Thyroid gland (tissue), 4 donors: ENCODE measurements around the gene NCAPD3. TPM values are rescaled to one million over a fixed set of nuclear protein-coding genes. Genes with fewer than 3 reads are reported as not detected.

Source experiments
- DNase-seq, 2 donors: peaks; one replicate each; pipeline ENCODE4 v3.0.0-alpha.2; 2019
- H3K27ac ChIP-seq, 3 donors: fragments of 200-600 bp; sonication (generic); 1 replicate in 2 of 3; 2 replicates in 1 of 3; pipeline ENCODE4 v1.5.1; 2016 to 2019; ENCODE audit warnings: mild to moderate bottlenecking in 1 of 3, moderate library complexity in 1 of 3
- H3K27me3 ChIP-seq: fragments of 200-600 bp; sonication (generic); one replicate; pipeline ENCODE4 v1.5.1; 2019
- H3K36me3 ChIP-seq, 2 donors: fragments of 200-600 bp; sonication (generic); one replicate each; pipeline ENCODE4 v1.5.1; 2016 to 2019
- H3K4me1 ChIP-seq, 2 donors: fragments of 200-600 bp; sonication (generic); one replicate each; pipeline ENCODE4 v1.5.1; 2017 to 2019
- H3K4me3 ChIP-seq, 3 donors: fragments of 200-600 bp; sonication (generic); replicated peaks in 1 of 3; 1 replicate in 2 of 3; 2 replicates in 1 of 3; pipeline ENCODE4 v1.5.1; 2016; ENCODE audit warnings: mild to moderate bottlenecking in 1 of 3
- H3K9me3 ChIP-seq: fragments of 200-600 bp; sonication (generic); one replicate; pipeline ENCODE4 v1.5.1; 2017
- POLR2A ChIP-seq, 2 donors: fragments of 450-650 bp; IDR thresholded peaks; one replicate each; pipeline ENCODE4 v1.6.1; 2017; ENCODE audit warnings: antibody characterized with exemption in 2 of 2, mild to moderate bottlenecking in 2 of 2, moderate library complexity in 1 of 2
- WGBS, 2 donors: methylation state at CpG; one replicate each; pipeline ENCODE4 v1.1.5; 2017; 5-methylcytosine and 5-hydroxymethylcytosine counted together
- intact Hi-C: fragments of 100-400 bp; cut with DNase I; formaldehyde crosslinking; loops from one replicate; pipeline ENCODE4 v1.15.1; 2023
- total RNA-seq, 4 donors: library from RNA; depleted of rRNA; stranded (reverse); fragments of >200 nt; gene quantifications; one replicate each; pipeline ENCODE4 v1.2.3, GENCODE V29; 2016
- TF ChIP-seq, protein P1 (sequence below), 6 experiments: fragments of 200-600 bp in 3 of 6; fragments of 450-650 bp in 3 of 6; sonication (generic) in 3 of 6; IDR thresholded peaks; one replicate each; pipeline ENCODE4 v1.5.1; 2016 to 2019; ENCODE audit warnings: antibody characterized with exemption in 6 of 6, mild to moderate bottlenecking in 2 of 6, inconsistent platforms in 1 of 6, moderate library complexity in 1 of 6

Gene NCAPD3
- total RNA-seq, 4 donors from 2014 or later, result 17.5 to 31.4 (median 21.9) TPM

GRCh38 chr11:134146598-134146997, 77.2 kb downstream of the NCAPD3 start:
- DNase-seq, result no peak
- peaks cover 4 to 17% of the 10 kb centered on the region in 2 donors for H3K36me3 ChIP-seq
- no peak overlapping the region for H3K27ac ChIP-seq
- 90 to 97% methylated on average over 3 of the region's 3 CpGs for WGBS, 2 donors
- no peaks in the 10 kb centered on the region for H3K4me1 ChIP-seq
- H3K9me3 ChIP-seq, result no peaks in the 10 kb centered on the region
- TF ChIP-seq POLR2A (IDR thresholded peaks at IDR 0.05), result no peak
- TF ChIP-seq, protein P1, sequence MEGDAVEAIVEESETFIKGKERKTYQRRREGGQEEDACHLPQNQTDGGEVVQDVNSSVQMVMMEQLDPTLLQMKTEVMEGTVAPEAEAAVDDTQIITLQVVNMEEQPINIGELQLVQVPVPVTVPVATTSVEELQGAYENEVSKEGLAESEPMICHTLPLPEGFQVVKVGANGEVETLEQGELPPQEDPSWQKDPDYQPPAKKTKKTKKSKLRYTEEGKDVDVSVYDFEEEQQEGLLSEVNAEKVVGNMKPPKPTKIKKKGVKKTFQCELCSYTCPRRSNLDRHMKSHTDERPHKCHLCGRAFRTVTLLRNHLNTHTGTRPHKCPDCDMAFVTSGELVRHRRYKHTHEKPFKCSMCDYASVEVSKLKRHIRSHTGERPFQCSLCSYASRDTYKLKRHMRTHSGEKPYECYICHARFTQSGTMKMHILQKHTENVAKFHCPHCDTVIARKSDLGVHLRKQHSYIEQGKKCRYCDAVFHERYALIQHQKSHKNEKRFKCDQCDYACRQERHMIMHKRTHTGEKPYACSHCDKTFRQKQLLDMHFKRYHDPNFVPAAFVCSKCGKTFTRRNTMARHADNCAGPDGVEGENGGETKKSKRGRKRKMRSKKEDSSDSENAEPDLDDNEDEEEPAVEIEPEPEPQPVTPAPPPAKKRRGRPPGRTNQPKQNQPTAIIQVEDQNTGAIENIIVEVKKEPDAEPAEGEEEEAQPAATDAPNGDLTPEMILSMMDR (IDR thresholded peaks at IDR 0.05), result no peak
- no peaks in the 10 kb centered on the region for H3K27me3 ChIP-seq
- H3K4me3 ChIP-seq, result no peak overlapping the region
- intact Hi-C loops, result no loop called here

- Histone ChIP-seq H3K4me3 (no peak overlapping the region), H3K27me3 (no peaks in the 10 kb centered on the region), H3K4me1 (no peaks in the 10 kb centered on the region), H3K36me3 (peaks cover 4 to 9% of the 10 kb centered on the region in 2 donors), H3K27ac (no peak overlapping the region), H3K9me3 (no peaks in the 10 kb centered on the region)
- intact Hi-C loops, result no loop called here
- TF ChIP-seq, protein P1 (IDR thresholded peaks at IDR 0.05), result no peak
- no peak for TF ChIP-seq POLR2A (IDR thresholded peaks at IDR 0.05)
- 96 to 97% methylated on average over 8 of the region's 8 CpGs for WGBS, 2 donors
- DNase-seq, result no peak
Measured at GRCh38 chr11:134145715-134146114, 78.1 kb downstream of the NCAPD3 start.

DNA sequence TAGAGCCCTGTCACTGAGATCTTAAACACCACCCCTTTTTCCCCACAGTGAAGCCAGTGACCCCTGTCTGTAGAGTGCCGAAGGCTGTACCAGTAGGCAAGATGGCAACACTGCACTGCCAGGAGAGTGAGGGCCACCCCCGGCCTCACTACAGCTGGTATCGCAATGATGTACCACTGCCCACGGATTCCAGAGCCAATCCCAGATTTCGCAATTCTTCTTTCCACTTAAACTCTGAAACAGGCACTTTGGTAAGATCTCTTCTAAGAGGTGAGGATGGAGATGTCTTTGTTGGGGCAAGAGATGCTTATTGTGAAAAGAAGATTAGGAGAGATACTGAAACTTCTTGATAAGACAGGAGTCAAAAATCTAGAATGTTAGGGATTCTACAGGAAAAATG, 79.0 kb downstream of the NCAPD3 start:
- Histone ChIP-seq H3K27ac (no peak overlapping the region), H3K27me3 (no peaks in the 10 kb centered on the region), H3K4me1 (no peaks in the 10 kb centered on the region), H3K36me3 (peaks cover 3 to 4% of the 10 kb centered on the region in 2 donors), H3K9me3 (no peaks in the 10 kb centered on the region), H3K4me3 (no peak overlapping the region)
- WGBS, 2 donors, result 89 to 90% methylated on average over 5 of the region's 5 CpGs
- no peak for DNase-seq
- intact Hi-C loops, result loop anchor here (5.0 kb wide), 1 partner anchor 217 kb away; no protein-coding TSS in a partner anchor
- TF ChIP-seq, protein P1 (IDR thresholded peaks at IDR 0.05), result no peak
- TF ChIP-seq POLR2A (IDR thresholded peaks at IDR 0.05), result no peak

- Histone ChIP-seq H3K27ac (no peak overlapping the region), H3K36me3 (no peaks in the 10 kb centered on the region), H3K9me3 (no peaks in the 10 kb centered on the region), H3K4me1 (no peaks in the 10 kb centered on the region), H3K27me3 (no peaks in the 10 kb centered on the region), H3K4me3 (no peak overlapping the region)
- intact Hi-C loops, result loop anchor here (5.0 kb wide), 1 partner anchor 216 kb away; no protein-coding TSS in a partner anchor
- no peak for DNase-seq
- 65 to 84% methylated on average over 3 of the region's 3 CpGs for WGBS, 2 donors
- TF ChIP-seq POLR2A (IDR thresholded peaks at IDR 0.05), result no peak
- TF ChIP-seq, protein P1 (IDR thresholded peaks at IDR 0.05), result no peak
Measured at GRCh38 chr11:134143801-134144200, 80.0 kb downstream of the NCAPD3 start.

GRCh38 chr11:134142536-134142935, 81.2 kb downstream of the NCAPD3 start:
- Histone ChIP-seq H3K9me3 (no peaks in the 10 kb centered on the region), H3K4me1 (no peaks in the 10 kb centered on the region), H3K4me3 (no peak overlapping the region), H3K36me3 (no peaks in the 10 kb centered on the region), H3K27me3 (no peaks in the 10 kb centered on the region), H3K27ac (no peak overlapping the region)
- WGBS, 2 donors, result 86 to 94% methylated on average over 6 of the region's 6 CpGs
- no peak for TF ChIP-seq POLR2A (IDR thresholded peaks at IDR 0.05)
- TF ChIP-seq, protein P1 (IDR thresholded peaks at IDR 0.05), result no peak
- DNase-seq, result no peak
- intact Hi-C loops, result loop anchor here (5.0 kb wide), 1 partner anchor 215 kb away; no protein-coding TSS in a partner anchor
